Measurements from ENCODE around the gene TMEM183A.

TMEM183A gene

DNA sequence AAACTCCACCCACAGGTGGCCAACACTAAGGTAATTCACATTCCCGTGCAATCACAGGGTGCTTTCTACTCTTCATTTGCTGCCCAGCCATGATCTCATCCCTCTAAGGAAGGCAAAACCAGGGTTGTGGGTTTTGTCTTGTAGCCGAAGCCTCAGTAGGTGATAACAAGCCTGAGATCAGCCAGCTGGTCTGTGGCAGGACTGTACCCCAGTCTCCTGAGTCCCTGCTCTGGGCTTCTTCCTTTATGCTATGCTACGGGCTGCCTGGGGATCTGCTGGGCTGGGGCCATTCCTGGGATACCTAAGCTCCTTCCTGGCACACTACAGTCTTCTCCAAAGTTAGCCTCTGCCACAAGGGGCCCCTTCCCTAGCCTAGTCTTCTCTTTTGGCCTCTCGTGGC lies 29.0 kb downstream of the TMEM183A start:
- in situ Hi-C loops (cut with MboI; ENCODE audit: low pct_unique_long_range_greater_than_20kb, low sequenced_read_pairs, unreplicated experiment) = loop anchor here (10.0 kb wide), 1 partner anchor 189 kb away; the partner anchor contains the start of gene CHIT1
- no peak for TF ChIP-seq CTCF (IDR thresholded peaks at IDR 0.05; ENCODE audit: extremely low read depth, insufficient read depth, missing control alignments)
- no peak for DNase-seq (ENCODE audit: low spot score)

DNA sequence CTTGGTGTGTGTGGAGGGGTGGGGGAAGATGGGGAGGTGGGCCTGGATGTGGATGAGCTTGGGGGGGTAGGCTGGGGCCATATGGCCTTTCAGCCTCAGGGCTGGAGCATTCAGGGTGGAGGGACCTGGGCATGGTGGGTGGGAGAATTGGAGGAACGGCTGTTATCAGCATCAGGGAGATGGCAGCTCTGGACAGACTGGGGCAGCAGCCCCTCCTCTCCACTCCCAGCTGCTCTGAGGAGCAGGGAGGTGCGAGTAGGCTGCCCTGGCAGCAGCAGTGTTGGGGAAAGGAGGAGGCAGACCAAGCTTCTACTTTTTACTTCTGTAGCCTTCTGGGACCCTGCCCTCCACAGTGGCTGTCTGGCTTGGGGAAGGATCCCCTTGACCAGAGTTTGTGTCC lies 29.4 kb downstream of the TMEM183A start:
- no peak for DNase-seq (ENCODE audit: low spot score)
- in situ Hi-C loops (cut with MboI; ENCODE audit: low pct_unique_long_range_greater_than_20kb, low sequenced_read_pairs, unreplicated experiment) = loop anchor here (10.0 kb wide), 1 partner anchor 188 kb away; the partner anchor contains the start of gene CHIT1
- no peak for TF ChIP-seq CTCF (IDR thresholded peaks at IDR 0.05; ENCODE audit: extremely low read depth, insufficient read depth, missing control alignments)

DNA sequence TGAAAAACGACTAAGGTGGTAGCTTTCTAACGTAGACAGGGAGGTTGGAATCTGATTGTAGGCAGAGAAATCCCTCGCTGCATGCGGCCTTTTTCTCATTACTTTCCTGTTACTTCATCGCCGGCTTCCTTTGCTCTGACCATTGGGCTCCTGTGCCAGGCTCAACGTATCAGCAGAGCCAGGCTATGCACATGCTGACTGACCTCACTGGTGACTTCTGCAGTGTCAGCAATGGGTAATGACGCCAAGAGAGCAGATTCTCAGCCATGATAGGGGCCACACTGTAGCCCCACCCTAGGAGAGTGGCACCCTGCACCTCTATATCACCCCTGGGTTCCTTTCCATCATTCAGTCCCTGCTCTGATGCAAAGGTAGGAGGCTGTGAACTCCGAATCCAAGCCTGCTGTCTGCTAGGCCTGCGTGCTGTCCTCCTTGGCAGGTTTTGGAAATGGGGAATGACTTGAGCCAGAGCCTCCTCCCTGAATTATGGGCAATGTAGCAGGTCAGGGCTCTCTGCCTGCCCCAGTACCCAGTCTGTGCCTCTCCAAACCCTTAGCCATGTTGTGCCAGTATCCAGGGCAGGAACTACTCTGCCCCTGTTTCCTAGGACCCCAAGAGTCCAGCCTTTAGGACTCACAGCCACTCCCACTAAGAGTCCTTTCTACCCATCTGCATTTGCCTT lies 30.5 kb downstream of the TMEM183A start:
- no peak for DNase-seq (ENCODE audit: low spot score)
- in situ Hi-C loops (cut with MboI; ENCODE audit: low pct_unique_long_range_greater_than_20kb, low sequenced_read_pairs, unreplicated experiment) = loop anchor here (10.0 kb wide), 1 partner anchor 187 kb away; the partner anchor contains the start of gene CHIT1
- no peak for TF ChIP-seq CTCF (IDR thresholded peaks at IDR 0.05; ENCODE audit: extremely low read depth, insufficient read depth, missing control alignments)

- in situ Hi-C loops (cut with MboI; ENCODE audit: low pct_unique_long_range_greater_than_20kb, low sequenced_read_pairs, unreplicated experiment) = loop anchor here (10.0 kb wide), 1 partner anchor 187 kb away; the partner anchor contains the start of gene CHIT1
- TF ChIP-seq CTCF (IDR thresholded peaks at IDR 0.05; ENCODE audit: extremely low read depth, insufficient read depth, missing control alignments) = no peak
- no peak for DNase-seq (ENCODE audit: low spot score)
Measured at GRCh38 chr1:203038217-203038741, 31.1 kb downstream of the TMEM183A start.

DNA sequence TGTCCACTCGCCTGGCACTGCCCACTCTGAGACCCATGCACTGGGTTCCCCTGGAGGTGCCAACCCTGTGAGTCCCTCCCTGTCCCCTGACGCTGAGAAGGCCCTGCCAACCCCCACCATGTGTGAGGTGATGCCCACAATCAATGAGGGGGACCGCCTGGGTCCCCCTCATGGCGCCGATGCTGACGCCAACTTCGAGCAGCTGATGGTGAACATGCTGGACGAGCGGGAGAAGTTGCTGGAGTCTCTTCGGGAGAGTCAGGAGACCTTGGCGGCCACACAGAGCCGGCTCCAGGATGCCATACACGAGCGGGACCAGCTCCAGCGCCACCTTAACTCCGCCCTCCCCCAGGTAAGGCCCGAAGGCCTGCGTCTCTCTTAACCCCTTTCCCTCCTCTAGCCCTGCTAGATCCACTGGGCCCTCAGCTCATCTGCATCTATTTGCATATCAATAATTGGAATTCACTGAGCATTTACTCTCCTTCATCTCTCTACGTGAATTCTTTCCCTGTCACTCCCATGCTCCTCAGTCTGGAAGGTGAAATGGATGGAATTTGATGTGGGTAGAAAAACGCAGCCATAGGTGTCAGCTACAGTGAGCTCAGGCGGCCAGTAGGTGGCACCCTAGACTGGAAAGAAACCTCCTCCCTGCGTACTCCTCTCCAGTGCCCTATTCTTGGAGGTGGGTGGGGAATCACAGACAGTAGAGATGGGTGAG lies 31.9 kb downstream of the TMEM183A start:
- in situ Hi-C loops (cut with MboI; ENCODE audit: low pct_unique_long_range_greater_than_20kb, low sequenced_read_pairs, unreplicated experiment) = loop anchor here (10.0 kb wide), 1 partner anchor 186 kb away; the partner anchor contains the start of gene CHIT1
- TF ChIP-seq CTCF (IDR thresholded peaks at IDR 0.05; ENCODE audit: extremely low read depth, insufficient read depth, missing control alignments) = peak; percentile 88
- peak; percentile 80 for DNase-seq (ENCODE audit: low spot score)

- peak; percentile 19 for TF ChIP-seq CTCF (IDR thresholded peaks at IDR 0.05; ENCODE audit: extremely low read depth, insufficient read depth, missing control alignments)
- in situ Hi-C loops (cut with MboI; ENCODE audit: low pct_unique_long_range_greater_than_20kb, low sequenced_read_pairs, unreplicated experiment) = loop anchor here (10.0 kb wide), 1 partner anchor 185 kb away; the partner anchor contains the start of gene CHIT1
- DNase-seq (ENCODE audit: low spot score) = no peak
Measured at GRCh38 chr1:203039609-203040512, 32.7 kb downstream of the TMEM183A start.

All from GM13977 (cell line).